ENCODE measurements around the gene CHPF2.

Gene CHPF2

DNA sequence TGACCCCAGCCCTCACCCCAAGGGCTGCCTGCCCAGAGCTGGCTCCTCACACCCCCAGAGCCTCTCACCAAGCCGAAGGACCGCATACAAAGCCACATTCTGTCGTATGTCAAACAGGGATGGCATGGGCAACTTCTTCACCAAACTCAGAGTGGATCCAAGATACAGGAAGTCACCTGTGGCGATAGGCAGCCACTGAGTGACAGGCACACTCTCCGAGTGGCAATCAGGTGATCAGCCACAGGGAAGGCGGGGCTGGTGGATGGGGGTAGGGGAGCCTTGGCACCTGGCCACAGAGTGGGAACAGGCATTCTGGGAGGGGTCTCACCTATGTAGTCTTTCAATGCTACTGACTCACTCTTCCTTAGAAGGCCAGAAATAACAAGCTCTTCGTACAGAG lies 38.1 kb upstream of the CHPF2 start:
- no peak for ATAC-seq (ENCODE audit: insufficient read depth, low read depth)
- Histone ChIP-seq H3K27me3 (ENCODE audit: insufficient read depth, low read length, poor library complexity) (peaks cover 31% of the 10 kb centered on the region), H3K36me3 (ENCODE audit: insufficient read depth, low read length) (no peaks in the 10 kb centered on the region)

DNA sequence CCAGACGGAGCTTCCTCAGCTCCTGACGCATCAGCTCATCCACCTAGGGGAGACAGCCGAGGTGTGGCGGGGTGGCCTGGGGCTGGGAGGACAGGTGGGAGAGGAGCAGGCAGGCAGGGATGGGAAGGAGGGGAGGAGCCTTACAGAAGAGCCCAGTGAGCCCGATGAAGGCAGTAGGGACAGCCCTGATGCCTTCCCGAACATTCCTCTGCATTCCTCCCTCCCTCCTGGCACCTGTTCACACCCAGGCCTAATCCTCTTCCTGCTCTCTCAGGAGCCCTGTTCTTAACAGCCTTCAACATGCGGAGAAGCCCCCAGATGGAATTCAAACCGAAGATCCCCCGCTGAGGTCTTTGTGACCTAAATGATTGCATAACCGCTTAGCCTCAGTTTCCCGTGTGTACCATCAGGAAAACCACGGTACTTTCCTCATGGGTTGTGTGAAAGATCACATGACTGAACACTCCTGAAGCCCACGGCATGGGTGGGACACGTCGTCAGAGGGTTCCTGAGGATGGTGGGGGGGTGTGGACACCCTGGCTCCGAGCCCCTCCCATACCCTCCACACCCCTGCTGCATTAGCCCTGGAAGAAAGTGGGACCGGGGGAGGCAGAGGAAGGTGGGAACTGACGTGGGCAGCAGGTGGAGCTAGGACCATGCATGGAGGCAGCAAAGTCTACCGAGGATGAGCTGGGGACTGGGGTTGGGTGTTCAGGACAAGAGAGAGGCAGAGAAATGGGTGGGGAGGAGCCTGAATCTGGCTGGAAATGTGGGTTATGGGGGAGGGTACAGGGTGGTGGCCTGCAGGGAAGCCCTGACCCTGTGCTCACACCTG lies 36.5 kb upstream of the CHPF2 start:
- H3K4me2 ChIP-seq (ENCODE audit: insufficient read depth, low read length), result no peak overlapping the region
- no peak for TF ChIP-seq EZH2 (IDR thresholded peaks at IDR 0.05; ENCODE audit: borderline replicate concordance, low read depth, low read length, severe bottlenecking)
- TF ChIP-seq, protein P1, sequence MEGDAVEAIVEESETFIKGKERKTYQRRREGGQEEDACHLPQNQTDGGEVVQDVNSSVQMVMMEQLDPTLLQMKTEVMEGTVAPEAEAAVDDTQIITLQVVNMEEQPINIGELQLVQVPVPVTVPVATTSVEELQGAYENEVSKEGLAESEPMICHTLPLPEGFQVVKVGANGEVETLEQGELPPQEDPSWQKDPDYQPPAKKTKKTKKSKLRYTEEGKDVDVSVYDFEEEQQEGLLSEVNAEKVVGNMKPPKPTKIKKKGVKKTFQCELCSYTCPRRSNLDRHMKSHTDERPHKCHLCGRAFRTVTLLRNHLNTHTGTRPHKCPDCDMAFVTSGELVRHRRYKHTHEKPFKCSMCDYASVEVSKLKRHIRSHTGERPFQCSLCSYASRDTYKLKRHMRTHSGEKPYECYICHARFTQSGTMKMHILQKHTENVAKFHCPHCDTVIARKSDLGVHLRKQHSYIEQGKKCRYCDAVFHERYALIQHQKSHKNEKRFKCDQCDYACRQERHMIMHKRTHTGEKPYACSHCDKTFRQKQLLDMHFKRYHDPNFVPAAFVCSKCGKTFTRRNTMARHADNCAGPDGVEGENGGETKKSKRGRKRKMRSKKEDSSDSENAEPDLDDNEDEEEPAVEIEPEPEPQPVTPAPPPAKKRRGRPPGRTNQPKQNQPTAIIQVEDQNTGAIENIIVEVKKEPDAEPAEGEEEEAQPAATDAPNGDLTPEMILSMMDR (IDR thresholded peaks at IDR 0.05; ENCODE audit: borderline replicate concordance, extremely low read depth, low read length, poor library complexity, severe bottlenecking), result no peak
- DNase-seq (no peak), ATAC-seq (ENCODE audit: insufficient read depth, low read depth) (no peak)
- H4K20me1 ChIP-seq (ENCODE audit: insufficient read depth, low read length), result no peaks in the 10 kb centered on the region; the same call in 1 of the 2 replicates
- H3K9ac ChIP-seq (ENCODE audit: low read depth, low read length), result no peak overlapping the region
- no peak overlapping the region for H3K27ac ChIP-seq (ENCODE audit: low read length)
- no peaks in the 10 kb centered on the region for H3K9me3 ChIP-seq (ENCODE audit: insufficient read depth, low read length, severe bottlenecking)
- peaks cover 33% of the 10 kb centered on the region for H3K27me3 ChIP-seq (ENCODE audit: insufficient read depth, low read length, poor library complexity)
- no peak overlapping the region for H3K4me3 ChIP-seq (ENCODE audit: low read depth in 1 of 2, low read length in 2 of 2)
- no peaks in the 10 kb centered on the region for H3K36me3 ChIP-seq (ENCODE audit: insufficient read depth, low read length)
- H3K79me2 ChIP-seq (ENCODE audit: insufficient read depth, low read length), result no peaks in the 10 kb centered on the region
- H3K4me1 ChIP-seq (ENCODE audit: insufficient read depth, low read length), result no peaks in the 10 kb centered on the region
- H2AFZ ChIP-seq (ENCODE audit: low read depth, low read length), result no peak overlapping the region

More for the DNA sequence above, 38.1 kb upstream of the CHPF2 start:
- Histone ChIP-seq H2AFZ (ENCODE audit: low read depth, low read length) (no peak overlapping the region), H3K9me3 (ENCODE audit: insufficient read depth, low read length, severe bottlenecking) (no peaks in the 10 kb centered on the region), H4K20me1 (ENCODE audit: insufficient read depth, low read length) (no peaks in the 10 kb centered on the region; the same call in 1 of the 2 replicates), H3K4me3 (ENCODE audit: low read depth in 1 of 2, low read length in 2 of 2) (no peak overlapping the region), H3K79me2 (ENCODE audit: insufficient read depth, low read length) (no peaks in the 10 kb centered on the region), H3K9ac (ENCODE audit: low read depth, low read length) (no peak overlapping the region), H3K4me1 (ENCODE audit: insufficient read depth, low read length) (no peaks in the 10 kb centered on the region), H3K27ac (ENCODE audit: low read length) (no peak overlapping the region), H3K4me2 (ENCODE audit: insufficient read depth, low read length) (no peak overlapping the region)
- DNase-seq, result no peak
- TF ChIP-seq, protein P1 (IDR thresholded peaks at IDR 0.05; ENCODE audit: borderline replicate concordance, extremely low read depth, low read length, poor library complexity, severe bottlenecking), result no peak
- TF ChIP-seq EZH2 (IDR thresholded peaks at IDR 0.05; ENCODE audit: borderline replicate concordance, low read depth, low read length, severe bottlenecking), result no peak

DNA sequence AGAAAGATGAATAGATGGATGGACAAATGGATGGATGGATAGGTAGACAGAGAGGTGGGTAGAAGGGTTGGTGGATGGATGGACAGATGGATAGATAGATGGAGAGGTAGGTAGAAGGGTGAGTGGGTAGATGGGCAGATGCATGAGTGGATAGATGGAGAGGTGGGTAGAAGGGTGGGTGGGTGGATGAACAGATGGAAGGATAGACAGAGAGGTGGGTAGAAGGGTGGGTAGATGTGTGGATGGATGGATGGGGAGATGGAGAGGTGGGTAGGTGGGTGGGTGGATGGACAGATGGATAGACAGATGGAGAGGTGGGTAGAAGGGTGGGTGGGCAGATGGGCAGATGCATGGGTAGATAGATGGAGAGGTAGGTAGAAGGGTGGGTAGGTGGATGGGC lies 34.4 kb upstream of the CHPF2 start:
- Histone ChIP-seq H3K27me3 (ENCODE audit: insufficient read depth, low read length, poor library complexity) (peaks cover 39% of the 10 kb centered on the region), H3K4me2 (ENCODE audit: insufficient read depth, low read length) (no peak overlapping the region), H3K9ac (ENCODE audit: low read depth, low read length) (no peak overlapping the region), H4K20me1 (ENCODE audit: insufficient read depth, low read length) (no peaks in the 10 kb centered on the region; the same call in 1 of the 2 replicates), H3K27ac (ENCODE audit: low read length) (no peak overlapping the region), H3K79me2 (ENCODE audit: insufficient read depth, low read length) (no peaks in the 10 kb centered on the region), H3K4me1 (ENCODE audit: insufficient read depth, low read length) (no peaks in the 10 kb centered on the region), H3K36me3 (ENCODE audit: insufficient read depth, low read length) (no peaks in the 10 kb centered on the region), H2AFZ (ENCODE audit: low read depth, low read length) (no peak overlapping the region), H3K4me3 (ENCODE audit: low read depth in 1 of 2, low read length in 2 of 2) (no peak overlapping the region), H3K9me3 (ENCODE audit: insufficient read depth, low read length, severe bottlenecking) (no peaks in the 10 kb centered on the region)
- DNase-seq (no peak), ATAC-seq (ENCODE audit: insufficient read depth, low read depth) (no peak)
- no peak for TF ChIP-seq EZH2 (IDR thresholded peaks at IDR 0.05; ENCODE audit: borderline replicate concordance, low read depth, low read length, severe bottlenecking)
- TF ChIP-seq, protein P1 (IDR thresholded peaks at IDR 0.05; ENCODE audit: borderline replicate concordance, extremely low read depth, low read length, poor library complexity, severe bottlenecking), result no peak

Data from DND-41 (cell line).